CD1c-positive myeloid dendritic cell (primary cell): ENCODE results near the gene VPS36.
"Not testable (repeated sequence)": the region's sequence is repeated elsewhere in the genome, so short reads cannot be mapped to it uniquely, and the experiment has no call there.

Experiments
- DNase-seq: peaks from one replicate; pipeline ENCODE4 v3.0.0-alpha.2; 2016; ENCODE audit errors: extremely low spot score

VPS36 gene

DNA sequence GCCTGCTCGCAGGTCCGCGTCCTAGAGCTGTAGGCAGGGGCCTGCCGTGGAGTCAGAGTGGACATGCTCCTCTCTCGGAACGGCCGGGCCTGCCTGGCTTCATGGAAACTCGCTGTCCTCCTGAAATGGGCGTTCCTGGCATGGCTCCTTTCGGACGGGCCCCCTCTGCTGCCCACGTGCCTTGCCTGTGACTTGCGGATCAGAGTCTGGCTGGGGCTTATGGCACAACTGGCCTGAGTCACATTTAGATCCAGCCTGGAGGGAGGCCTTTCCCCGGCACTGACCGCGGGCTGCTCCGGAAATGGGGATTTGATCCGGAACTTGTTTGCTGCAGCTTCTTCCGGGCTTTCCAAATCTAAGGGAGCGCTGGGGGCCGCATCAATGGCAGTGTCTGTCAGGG lies 72.5 kb downstream of the VPS36 start:
- no peak for DNase-seq

- DNase-seq = no peak
Measured at GRCh38 chr13:52374873-52375411, 75.5 kb downstream of the VPS36 start.

DNA sequence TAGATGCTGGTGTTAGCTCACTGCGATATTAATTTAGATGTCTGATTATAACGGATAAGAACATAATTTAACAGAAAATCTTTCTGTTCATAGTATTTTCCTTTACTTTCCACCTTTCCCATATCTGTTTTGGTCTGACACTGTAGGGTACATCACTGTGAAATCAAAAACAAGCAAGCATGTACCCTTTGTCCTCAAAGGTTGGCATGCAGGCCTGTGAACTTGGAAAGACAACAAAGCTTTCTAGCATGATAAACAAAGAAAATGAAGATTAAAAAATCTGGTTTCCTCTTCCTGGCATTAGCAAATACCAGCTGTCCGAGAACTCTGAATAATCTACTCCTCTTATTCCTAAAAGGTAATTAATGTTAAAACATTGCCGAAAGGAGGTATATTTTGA lies 76.0 kb downstream of the VPS36 start:
- no peak for DNase-seq

DNA sequence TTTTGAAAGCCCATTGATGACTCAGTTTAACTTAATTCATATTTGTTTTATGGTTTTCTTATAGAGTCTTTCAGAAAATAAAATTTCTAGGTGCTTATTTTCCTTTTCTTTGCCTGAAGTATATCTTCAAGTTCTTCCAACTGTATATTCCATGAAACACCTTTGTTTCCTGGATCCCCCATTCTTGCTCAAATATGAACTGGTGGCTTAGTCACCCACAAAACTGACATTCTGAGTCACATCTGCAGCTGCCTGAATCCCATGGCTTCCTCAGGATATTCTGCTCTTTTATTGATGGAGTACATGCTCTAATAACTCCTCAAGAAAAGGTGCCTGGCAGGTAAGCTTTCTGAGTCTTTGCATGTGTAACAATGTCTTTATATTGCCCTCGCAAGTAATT lies 77.2 kb downstream of the VPS36 start:
- DNase-seq = not testable (repeated sequence)

- DNase-seq = no peak
Measured at GRCh38 chr13:52371736-52372247, 78.6 kb downstream of the VPS36 start.

GRCh38 chr13:52366291-52366690 lies 84.1 kb downstream of the VPS36 start:
- DNase-seq = no peak
